SK-N-SH (cell line): Measurements from ENCODE around the gene SMIM21.

ENCODE experiments used
- EP300 ChIP-seq, 2 experiments: IDR thresholded peaks; 2 replicates each; pipeline versions ENCODE4 v1.4.0 to v1.6.1; 2012; ENCODE audit warnings: borderline replicate concordance in 1 of 2, low read depth in 1 of 2, low read length in 1 of 2
- EZH2phosphoT487 ChIP-seq: fragments of 200-600 bp; sonication (generic); IDR thresholded peaks from 2 replicates; pipeline ENCODE4 v1.6.1; 2017; ENCODE audit warnings: low read depth, mixed run types, mild to moderate bottlenecking, antibody characterized with exemption, moderate library complexity, borderline replicate concordance
- JUND ChIP-seq: IDR thresholded peaks from 2 replicates; pipeline ENCODE4 v1.4.0; 2012
- NFIC ChIP-seq: IDR thresholded peaks from 2 replicates; pipeline ENCODE4 v1.4.0; 2012; ENCODE audit warnings: borderline replicate concordance
- PBX3 ChIP-seq: IDR thresholded peaks from 2 replicates; pipeline ENCODE4; 2012
- POLR2AphosphoS5 ChIP-seq: IDR thresholded peaks from 2 replicates; pipeline ENCODE4 v1.6.1; 2012; ENCODE audit warnings: low read depth, low read length
- RCOR1 ChIP-seq: fragments of 150-350 bp; IDR thresholded peaks from 2 replicates; pipeline ENCODE4 v1.6.1; 2017; ENCODE audit warnings: antibody characterized with exemption, low read length
- TAF1 ChIP-seq: IDR thresholded peaks from 2 replicates; pipeline ENCODE4 v1.6.1; 2012; ENCODE audit warnings: low read depth, mild to moderate bottlenecking, low read length, moderate library complexity, borderline replicate concordance
- TCF12 ChIP-seq: IDR thresholded peaks from 2 replicates; pipeline ENCODE4 v1.4.0; 2012
- TEAD4 ChIP-seq: IDR thresholded peaks from 2 replicates; pipeline ENCODE4 v1.4.0; 2012; ENCODE audit warnings: mild to moderate bottlenecking, borderline replicate concordance; ENCODE audit not compliant: insufficient read depth
- USF1 ChIP-seq: IDR thresholded peaks from 2 replicates; pipeline ENCODE4 v1.4.0; 2012; ENCODE audit warnings: low read depth, borderline replicate concordance
- TF ChIP-seq, protein P1 (sequence below): IDR thresholded peaks from 2 replicates; pipeline ENCODE4 v1.6.1; 2012; ENCODE audit warnings: mild to moderate bottlenecking, low read depth, low read length, moderate library complexity
- TF ChIP-seq, protein P2 (sequence below): fragments of 200-600 bp; sonication (generic); IDR thresholded peaks from 2 replicates; pipeline ENCODE4 v1.6.1; 2017; ENCODE audit warnings: antibody characterized with exemption, mild to moderate bottlenecking, moderate library complexity

- TF ChIP-seq, protein P1, sequence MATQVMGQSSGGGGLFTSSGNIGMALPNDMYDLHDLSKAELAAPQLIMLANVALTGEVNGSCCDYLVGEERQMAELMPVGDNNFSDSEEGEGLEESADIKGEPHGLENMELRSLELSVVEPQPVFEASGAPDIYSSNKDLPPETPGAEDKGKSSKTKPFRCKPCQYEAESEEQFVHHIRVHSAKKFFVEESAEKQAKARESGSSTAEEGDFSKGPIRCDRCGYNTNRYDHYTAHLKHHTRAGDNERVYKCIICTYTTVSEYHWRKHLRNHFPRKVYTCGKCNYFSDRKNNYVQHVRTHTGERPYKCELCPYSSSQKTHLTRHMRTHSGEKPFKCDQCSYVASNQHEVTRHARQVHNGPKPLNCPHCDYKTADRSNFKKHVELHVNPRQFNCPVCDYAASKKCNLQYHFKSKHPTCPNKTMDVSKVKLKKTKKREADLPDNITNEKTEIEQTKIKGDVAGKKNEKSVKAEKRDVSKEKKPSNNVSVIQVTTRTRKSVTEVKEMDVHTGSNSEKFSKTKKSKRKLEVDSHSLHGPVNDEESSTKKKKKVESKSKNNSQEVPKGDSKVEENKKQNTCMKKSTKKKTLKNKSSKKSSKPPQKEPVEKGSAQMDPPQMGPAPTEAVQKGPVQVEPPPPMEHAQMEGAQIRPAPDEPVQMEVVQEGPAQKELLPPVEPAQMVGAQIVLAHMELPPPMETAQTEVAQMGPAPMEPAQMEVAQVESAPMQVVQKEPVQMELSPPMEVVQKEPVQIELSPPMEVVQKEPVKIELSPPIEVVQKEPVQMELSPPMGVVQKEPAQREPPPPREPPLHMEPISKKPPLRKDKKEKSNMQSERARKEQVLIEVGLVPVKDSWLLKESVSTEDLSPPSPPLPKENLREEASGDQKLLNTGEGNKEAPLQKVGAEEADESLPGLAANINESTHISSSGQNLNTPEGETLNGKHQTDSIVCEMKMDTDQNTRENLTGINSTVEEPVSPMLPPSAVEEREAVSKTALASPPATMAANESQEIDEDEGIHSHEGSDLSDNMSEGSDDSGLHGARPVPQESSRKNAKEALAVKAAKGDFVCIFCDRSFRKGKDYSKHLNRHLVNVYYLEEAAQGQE = no peak
- TF ChIP-seq TAF1 (no peak), EZH2phosphoT487 (no peak), USF1 (no peak), JUND (no peak), RCOR1 (no peak), POLR2AphosphoS5 (no peak), EP300 (IDR thresholded peaks at IDR 0.05; ENCODE audit: borderline replicate concordance in 1 of 2, low read depth in 1 of 2, low read length in 1 of 2) (no peak), TEAD4 (no peak), NFIC (no peak), PBX3 (no peak), TCF12 (no peak)
- TF ChIP-seq, protein P2, sequence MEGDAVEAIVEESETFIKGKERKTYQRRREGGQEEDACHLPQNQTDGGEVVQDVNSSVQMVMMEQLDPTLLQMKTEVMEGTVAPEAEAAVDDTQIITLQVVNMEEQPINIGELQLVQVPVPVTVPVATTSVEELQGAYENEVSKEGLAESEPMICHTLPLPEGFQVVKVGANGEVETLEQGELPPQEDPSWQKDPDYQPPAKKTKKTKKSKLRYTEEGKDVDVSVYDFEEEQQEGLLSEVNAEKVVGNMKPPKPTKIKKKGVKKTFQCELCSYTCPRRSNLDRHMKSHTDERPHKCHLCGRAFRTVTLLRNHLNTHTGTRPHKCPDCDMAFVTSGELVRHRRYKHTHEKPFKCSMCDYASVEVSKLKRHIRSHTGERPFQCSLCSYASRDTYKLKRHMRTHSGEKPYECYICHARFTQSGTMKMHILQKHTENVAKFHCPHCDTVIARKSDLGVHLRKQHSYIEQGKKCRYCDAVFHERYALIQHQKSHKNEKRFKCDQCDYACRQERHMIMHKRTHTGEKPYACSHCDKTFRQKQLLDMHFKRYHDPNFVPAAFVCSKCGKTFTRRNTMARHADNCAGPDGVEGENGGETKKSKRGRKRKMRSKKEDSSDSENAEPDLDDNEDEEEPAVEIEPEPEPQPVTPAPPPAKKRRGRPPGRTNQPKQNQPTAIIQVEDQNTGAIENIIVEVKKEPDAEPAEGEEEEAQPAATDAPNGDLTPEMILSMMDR = no peak
Observed at GRCh38 chr18:75473316-75473715, 45.8 kb upstream of the SMIM21 start.
